Astrocyte (in vitro differentiated cells and primary cell): ENCODE measurements around the gene IRX5.

Source experiments
- CTCF ChIP-seq: IDR thresholded peaks from 2 replicates; pipeline ENCODE4 v1.5.1; 2011; ENCODE audit warnings: low read depth, mild to moderate bottlenecking, inconsistent platforms, low read length, moderate library complexity; ENCODE audit not compliant: insufficient read depth
- EZH2 ChIP-seq: IDR thresholded peaks from 2 replicates; pipeline ENCODE4 v1.6.1; 2012; ENCODE audit warnings: mild to moderate bottlenecking, low read length, inconsistent platforms; ENCODE audit not compliant: insufficient read depth

GRCh38 chr16:54957403-54958166 is 26.9 kb downstream of the IRX5 start:
- TF ChIP-seq CTCF (no peak), EZH2 (no peak)
